GM13977 (cell line): ENCODE data around the gene TMEM171.

Experiments used
- DNase-seq: peaks from one replicate; pipeline ENCODE4 v3.0.0; 2012; ENCODE audit warnings: low spot score
- CTCF ChIP-seq: IDR thresholded peaks from 2 replicates; pipeline ENCODE4 v1.5.1; 2012; ENCODE audit warnings: mild to moderate bottlenecking, control low read depth; ENCODE audit not compliant: insufficient read depth; ENCODE audit errors: extremely low read depth, missing control alignments
- in situ Hi-C: fragments of 300-500 bp; cut with MboI; formaldehyde crosslinking; loops from one replicate; pipeline ENCODE4 v1.12.0; 2022; ENCODE audit warnings: low sequenced_read_pairs, low pct_unique_long_range_greater_than_20kb, mixed read lengths, inconsistent platforms; ENCODE audit not compliant: unreplicated experiment

Gene TMEM171

GRCh38 chr5:73118391-73118973, 1.9 kb upstream of the TMEM171 start:
- no peak for DNase-seq
- TF ChIP-seq CTCF: no peak
- in situ Hi-C loops: no loop called here

- no peak for DNase-seq
- in situ Hi-C loops: no loop called here
- no peak for TF ChIP-seq CTCF
Observed at GRCh38 chr5:73119451-73120157, 771 bp upstream of the TMEM171 start.

- no peak for TF ChIP-seq CTCF
- in situ Hi-C loops: no loop called here
- DNase-seq: no peak
Observed at GRCh38 chr5:73121119-73121463, 716 bp downstream of the TMEM171 start.

- in situ Hi-C loops: no loop called here
- no peak for DNase-seq
- TF ChIP-seq CTCF: no peak
Observed at GRCh38 chr5:73122875-73123810, 2.8 kb downstream of the TMEM171 start.

- no peak for DNase-seq
- no peak for TF ChIP-seq CTCF
- in situ Hi-C loops: no loop called here
Observed at GRCh38 chr5:73125289-73125688, 4.9 kb downstream of the TMEM171 start.

- no peak for TF ChIP-seq CTCF
- in situ Hi-C loops: no loop called here
- no peak for DNase-seq
Observed at GRCh38 chr5:73126381-73126780, 6.0 kb downstream of the TMEM171 start.
